CD4-positive, alpha-beta T cell (primary cell): ENCODE measurements around the gene RINL. TPM values are rescaled to one million over a fixed set of nuclear protein-coding genes. Genes with fewer than 3 reads are reported as not detected.

Source experiments
- ATAC-seq: fragments of 200-7000 bp; cut with Tn5 transposase; one replicate; pipeline ENCODE4 v1.10.0; 2022; ENCODE audit warnings: mild to moderate bottlenecking; ENCODE audit not compliant: poor library complexity
- CTCF ChIA-PET: fragments of 350-600 bp; sonication (Branson Sonifier 250); formaldehyde crosslinking; loops from one replicate; lab custom pipeline; 2021; ENCODE audit warnings: antibody characterized with exemption, inconsistent platforms; lab: Charles Lee
- POLR2A ChIA-PET: fragments of 350-600 bp; sonication (Branson Sonifier 250); formaldehyde crosslinking; loops from one replicate; lab custom pipeline; 2021; ENCODE audit warnings: antibody characterized with exemption, inconsistent platforms; lab: Charles Lee
- DNase-seq, 14 experiments: peaks; one replicate each; pipeline ENCODE4 v3.0.0-alpha.2; 2013 to 2020; ENCODE audit warnings: mixed read lengths in 2 of 14
- H3K27ac ChIP-seq, 2 donors: one replicate each; pipeline versions ENCODE4 v1.5.1 to v1.7.0; 2013; ENCODE audit warnings: low read length in 2 of 2, low read depth in 1 of 2, mild to moderate bottlenecking in 1 of 2
- H3K27me3 ChIP-seq, 2 experiments: 1 replicate in 1 of 2; 2 replicates in 1 of 2; pipeline versions ENCODE4 v1.6.1 to v1.7.0; 2013; ENCODE audit warnings: low read length in 2 of 2, control low read depth in 1 of 2, mild to moderate bottlenecking in 1 of 2, moderate library complexity in 1 of 2; ENCODE audit not compliant: insufficient read depth in 2 of 2, control insufficient read depth in 1 of 2
- H3K36me3 ChIP-seq: one replicate; pipeline ENCODE4 v1.6.1; 2013; ENCODE audit warnings: low read length, control low read depth; ENCODE audit not compliant: insufficient read depth
- H3K4me1 ChIP-seq: one replicate; pipeline ENCODE4 v1.6.1; 2013; ENCODE audit warnings: low read length, control low read depth; ENCODE audit not compliant: insufficient read depth
- H3K4me3 ChIP-seq: one replicate; pipeline ENCODE4 v1.5.1; 2013; ENCODE audit warnings: mild to moderate bottlenecking, low read length, moderate library complexity
- H3K9me3 ChIP-seq, 2 experiments: 1 replicate in 1 of 2; 2 replicates in 1 of 2; pipeline versions ENCODE4 v1.6.1 to v1.7.0; 2013; ENCODE audit warnings: low read length in 2 of 2, mild to moderate bottlenecking in 2 of 2, control low read depth in 1 of 2, moderate library complexity in 1 of 2; ENCODE audit not compliant: control insufficient read depth in 1 of 2, insufficient read depth in 1 of 2
- H3K27ac Mint-ChIP-seq: one replicate; pipeline ENCODE4 v1.8.0; 2020; ENCODE audit warnings: mixed read lengths
- H3K27me3 Mint-ChIP-seq: one replicate; pipeline ENCODE4 v1.8.0; 2021; ENCODE audit warnings: mixed read lengths
- H3K36me3 Mint-ChIP-seq: one replicate; pipeline ENCODE4 v1.8.0; 2021; ENCODE audit warnings: low read depth, mixed read lengths
- H3K4me1 Mint-ChIP-seq: one replicate; pipeline ENCODE4 v1.8.0; 2021; ENCODE audit warnings: low read depth, mixed read lengths
- H3K4me3 Mint-ChIP-seq: one replicate; pipeline ENCODE4 v1.8.0; 2020; ENCODE audit warnings: mild to moderate bottlenecking, mixed read lengths
- H3K9me3 Mint-ChIP-seq: one replicate; pipeline ENCODE4 v1.8.0; 2020; ENCODE audit warnings: mixed read lengths
- CTCF ChIP-seq: fragments of 200-600 bp; IDR thresholded peaks from one replicate; pipeline ENCODE4 v1.8.0; 2022; ENCODE audit warnings: antibody characterized with exemption, mild to moderate bottlenecking
- intact Hi-C, 2 experiments: fragments of 100-400 bp; cut with DNase I in 1 of 2; cut with micrococcal nuclease in 1 of 2; formaldehyde crosslinking; loops; one replicate each; pipeline versions ENCODE4 v1.15.1 to v1.9.0; 2023 to 2025; cut with DNase I, micrococcal nuclease
- total RNA-seq, 174 experiments: library from RNA in 2 of 174; stranded (reverse) in 2 of 174; gene quantifications; one replicate each; pipeline ENCODE4 v1.2.3 and lab custom pipeline; 2021 to 2026

The RINL gene
- total RNA-seq, 2 experiments from 2014 or later: 19.5 to 21.3 TPM

- H3K4me1 Mint-ChIP-seq: peaks cover 12% of the 10 kb centered on the region
- H3K4me3 Mint-ChIP-seq: no peak overlapping the region
- H3K4me3 ChIP-seq: no peak overlapping the region
- no peak for TF ChIP-seq CTCF
- intact Hi-C loops: no loop called here
- ChIA-PET POLR2A (interaction anchor here (0.7 to 1.8 kb wide), 2 partner anchors 23 to 62 kb away, joined by 3 to 7 read pairs; partner anchors contain the start of genes MRPS12 and SARS2), CTCF (no interaction called here)
- no peak for ATAC-seq
- peaks cover 42% of the 10 kb centered on the region for H3K36me3 ChIP-seq
- H3K27ac Mint-ChIP-seq: no peak overlapping the region
- no peak for DNase-seq
- H3K9me3 ChIP-seq: no peaks in the 10 kb centered on the region
- H3K36me3 Mint-ChIP-seq: peaks cover 35% of the 10 kb centered on the region
- H3K9me3 Mint-ChIP-seq: no peaks in the 10 kb centered on the region
- no peak overlapping the region for H3K27ac ChIP-seq
- no peaks in the 10 kb centered on the region for H3K27me3 ChIP-seq
- H3K27me3 Mint-ChIP-seq: no peaks in the 10 kb centered on the region
- H3K4me1 ChIP-seq: peaks cover 8% of the 10 kb centered on the region
Measured at GRCh38 chr19:38907670-38908069, 29.6 kb upstream of the RINL start.

GRCh38 chr19:38907227-38907626 is 29.2 kb upstream of the RINL start:
- Histone ChIP-seq H3K36me3 (peaks cover 42% of the 10 kb centered on the region), H3K27ac (no peak overlapping the region), H3K9me3 (no peaks in the 10 kb centered on the region), H3K27me3 (no peaks in the 10 kb centered on the region), H3K4me3 (no peak overlapping the region), H3K4me1 (peaks cover 8% of the 10 kb centered on the region)
- peaks cover 35% of the 10 kb centered on the region for H3K36me3 Mint-ChIP-seq
- H3K4me1 Mint-ChIP-seq: peaks cover 12% of the 10 kb centered on the region
- no peak for ATAC-seq
- no peaks in the 10 kb centered on the region for H3K27me3 Mint-ChIP-seq
- intact Hi-C loops: no loop called here
- DNase-seq: peak in 1 of 14 experiments; percentile 22
- no peaks in the 10 kb centered on the region for H3K9me3 Mint-ChIP-seq
- H3K27ac Mint-ChIP-seq: no peak overlapping the region
- ChIA-PET CTCF (no interaction called here), POLR2A (no interaction called here)
- no peak for TF ChIP-seq CTCF
- H3K4me3 Mint-ChIP-seq: no peak overlapping the region

- DNase-seq: no peak
- Histone ChIP-seq H3K27me3 (no peaks in the 10 kb centered on the region), H3K4me1 (peaks cover 19% of the 10 kb centered on the region), H3K4me3 (no peak overlapping the region), H3K9me3 (no peaks in the 10 kb centered on the region), H3K27ac (no peak overlapping the region), H3K36me3 (peaks cover 42% of the 10 kb centered on the region)
- Mint-ChIP-seq H3K4me3 (no peak overlapping the region), H3K9me3 (no peaks in the 10 kb centered on the region), H3K4me1 (peaks cover 22% of the 10 kb centered on the region), H3K27ac (no peak overlapping the region), H3K27me3 (no peaks in the 10 kb centered on the region), H3K36me3 (peaks cover 35% of the 10 kb centered on the region)
- no peak for ATAC-seq
- POLR2A ChIA-PET: no interaction called here
- intact Hi-C loops: no loop called here
- CTCF ChIA-PET: no interaction called here
- no peak for TF ChIP-seq CTCF
Measured at GRCh38 chr19:38905620-38906019, 27.5 kb upstream of the RINL start.
